GM18909 (cell line): ENCODE measurements around the gene SYVN1.

ENCODE experiments used
- ATAC-seq: cut with Tn5 transposase; IDR thresholded peaks from one replicate; pipeline ENCODE4 v1.9.1; 2021; ENCODE audit warnings: mild to moderate bottlenecking; ENCODE audit not compliant: unreplicated experiment, poor library complexity

SYVN1 gene

DNA sequence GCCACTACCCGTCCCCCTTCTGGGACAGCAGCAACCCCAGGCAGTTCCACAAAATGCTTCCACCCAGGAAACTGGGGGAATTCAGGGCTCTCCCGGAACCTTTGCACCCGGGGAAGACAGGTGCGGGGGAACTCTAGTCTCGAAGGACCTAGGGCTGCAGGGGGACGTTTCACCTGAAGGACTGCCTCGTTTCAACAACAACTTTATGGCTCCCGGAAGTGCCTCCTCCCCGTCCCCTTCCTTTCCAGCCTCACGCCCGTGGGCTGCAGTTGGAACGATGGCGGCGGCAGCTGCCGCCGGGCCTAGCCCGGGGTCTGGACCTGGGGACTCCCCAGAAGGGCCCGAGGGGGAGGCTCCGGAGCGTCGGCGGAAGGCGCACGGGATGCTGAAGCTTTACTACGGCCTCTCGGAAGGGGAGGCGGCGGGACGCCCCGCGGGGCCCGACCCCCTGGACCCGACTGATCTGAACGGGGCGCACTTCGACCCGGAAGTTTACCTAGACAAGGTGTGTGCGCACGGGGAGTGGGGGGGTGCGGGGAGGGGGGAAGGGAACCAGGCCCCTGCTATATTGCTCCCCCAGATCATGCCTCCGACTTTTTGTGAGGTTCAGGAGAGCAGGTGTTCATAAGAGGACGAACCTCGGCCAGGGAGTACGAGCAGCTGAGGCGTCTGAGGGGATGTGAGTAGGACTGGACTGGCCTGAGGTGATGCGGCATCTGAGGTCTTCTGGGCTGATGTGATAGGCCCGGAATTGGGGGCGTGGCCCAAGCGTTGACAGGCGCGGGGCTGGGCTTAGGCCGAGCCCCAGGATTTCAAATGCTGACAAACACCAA is 38.1 kb downstream of the SYVN1 start, which contains the start of gene VPS51:
VPS51 (plus strand) TSS at position 241 of the 833 bp plus-strand sequence; CDS start at position 278, 37 bp downstream.
- peak; percentile 80 for ATAC-seq

- no peak for ATAC-seq
Observed at GRCh38 chr11:65095427-65095826, 38.9 kb downstream of the SYVN1 start.

DNA sequence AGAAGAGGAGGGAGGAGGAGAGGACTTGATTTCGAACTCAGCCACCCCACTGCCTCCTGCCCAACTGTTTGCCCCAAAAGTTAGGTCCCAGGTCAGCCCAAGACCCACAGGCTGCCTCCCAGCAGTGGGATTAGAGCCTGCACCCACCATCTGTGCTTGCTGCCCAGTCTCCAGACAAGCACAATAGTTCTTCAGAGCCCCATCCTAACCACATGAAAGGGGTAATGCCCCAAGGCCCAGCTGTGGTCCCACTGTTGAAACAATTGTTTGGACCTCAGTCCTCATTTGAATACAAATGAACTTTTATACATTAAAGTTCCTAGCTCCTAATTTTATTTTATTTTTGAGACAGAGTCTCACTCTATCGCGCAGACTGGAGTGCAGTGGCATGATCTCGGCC is 43.7 kb downstream of the SYVN1 start:
- ATAC-seq: no peak

- ATAC-seq: no peak
Observed at GRCh38 chr11:65089621-65090020, 44.7 kb downstream of the SYVN1 start.

DNA sequence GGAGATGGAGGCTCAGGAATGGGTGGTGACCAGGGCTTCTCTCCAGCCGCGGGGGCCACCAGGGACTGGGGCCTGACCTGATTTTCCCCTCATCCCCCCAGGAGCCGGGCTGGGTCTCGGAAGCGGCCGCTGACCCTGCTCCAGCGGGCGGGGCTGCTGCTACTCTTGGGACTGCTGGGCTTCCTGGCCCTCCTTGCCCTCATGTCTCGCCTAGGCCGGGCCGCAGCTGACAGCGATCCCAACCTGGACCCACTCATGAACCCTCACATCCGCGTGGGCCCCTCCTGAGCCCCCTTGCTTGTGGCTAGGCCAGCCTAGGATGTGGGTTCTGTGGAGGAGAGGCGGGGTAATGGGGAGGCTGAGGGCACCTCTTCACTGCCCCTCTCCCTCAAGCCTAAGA is 46.5 kb downstream of the SYVN1 start:
- no peak for ATAC-seq

DNA sequence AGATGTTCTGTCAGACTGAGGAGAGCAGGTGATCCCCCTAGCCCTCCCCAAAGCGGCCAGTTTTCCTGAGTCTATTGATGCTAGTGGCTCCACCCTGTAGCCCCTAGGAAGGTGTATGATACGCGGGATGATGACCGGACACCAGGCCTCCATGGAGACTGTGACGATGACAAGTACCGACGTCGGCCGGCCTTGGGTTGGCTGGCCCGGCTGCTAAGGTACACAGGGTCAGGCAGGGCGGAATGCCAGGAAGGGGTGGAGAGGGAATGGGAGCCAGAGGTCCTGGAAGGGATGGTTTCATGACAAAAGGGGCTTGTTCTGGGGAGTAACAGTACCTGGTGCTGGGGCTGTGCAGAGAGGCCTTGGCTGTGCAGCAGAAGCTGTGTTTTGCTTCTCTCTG is 47.1 kb downstream of the SYVN1 start:
- no peak for ATAC-seq

DNA sequence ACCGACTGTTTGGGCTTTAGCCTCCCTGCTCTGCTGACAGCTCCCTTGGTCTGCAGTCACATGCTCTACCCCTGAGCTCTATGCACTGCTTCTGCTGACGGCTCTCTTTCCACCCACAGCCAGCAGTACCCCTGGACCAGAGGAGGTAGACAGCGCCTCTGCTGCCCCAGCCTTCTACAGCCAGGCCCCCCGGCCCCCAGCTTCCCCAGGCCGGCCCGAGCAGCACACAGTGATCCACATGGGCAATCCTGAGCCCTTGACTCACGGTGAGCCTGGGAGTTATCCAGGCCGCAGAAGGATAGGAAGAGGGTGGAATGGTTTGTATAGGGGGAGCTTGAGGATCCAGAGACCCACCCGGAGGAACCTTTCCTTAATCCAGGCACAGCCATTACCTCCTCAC is 47.5 kb downstream of the SYVN1 start:
- ATAC-seq: no peak

DNA sequence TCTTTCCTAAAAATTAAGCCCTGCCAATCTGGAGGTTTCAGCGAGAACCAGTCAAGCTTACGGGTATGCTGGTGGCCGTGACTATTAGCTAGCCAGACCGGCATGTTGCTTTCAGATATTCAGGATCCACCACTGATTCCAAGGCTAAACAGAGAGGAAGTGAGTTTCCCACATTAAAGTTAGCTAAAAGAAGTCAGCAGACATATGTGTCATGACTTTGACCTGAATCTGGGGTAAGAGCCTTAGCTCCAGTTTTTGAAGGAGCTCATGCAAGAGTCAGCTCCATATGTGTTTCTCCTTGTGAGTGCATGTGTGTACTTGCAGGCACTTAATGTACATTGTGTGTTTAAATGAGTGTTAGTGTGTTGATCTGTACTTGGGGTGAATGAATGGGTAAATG is 48.9 kb downstream of the SYVN1 start:
- ATAC-seq: no peak

- ATAC-seq: no peak
Observed at GRCh38 chr11:65084598-65085375, 49.5 kb downstream of the SYVN1 start.

- peak; percentile 76 for ATAC-seq
Observed at GRCh38 chr11:65083834-65084597, 50.3 kb downstream of the SYVN1 start, which contains the start of the genes CDCA5 and ZFPL1. Gene CDCA5, minus strand, starts transcription at chr11:65084040. Its CDS starts 62 bp downstream, at chr11:65083978. Gene ZFPL1, plus strand, starts transcription at chr11:65084222. Its CDS starts 477 bp downstream, at chr11:65084699.

DNA sequence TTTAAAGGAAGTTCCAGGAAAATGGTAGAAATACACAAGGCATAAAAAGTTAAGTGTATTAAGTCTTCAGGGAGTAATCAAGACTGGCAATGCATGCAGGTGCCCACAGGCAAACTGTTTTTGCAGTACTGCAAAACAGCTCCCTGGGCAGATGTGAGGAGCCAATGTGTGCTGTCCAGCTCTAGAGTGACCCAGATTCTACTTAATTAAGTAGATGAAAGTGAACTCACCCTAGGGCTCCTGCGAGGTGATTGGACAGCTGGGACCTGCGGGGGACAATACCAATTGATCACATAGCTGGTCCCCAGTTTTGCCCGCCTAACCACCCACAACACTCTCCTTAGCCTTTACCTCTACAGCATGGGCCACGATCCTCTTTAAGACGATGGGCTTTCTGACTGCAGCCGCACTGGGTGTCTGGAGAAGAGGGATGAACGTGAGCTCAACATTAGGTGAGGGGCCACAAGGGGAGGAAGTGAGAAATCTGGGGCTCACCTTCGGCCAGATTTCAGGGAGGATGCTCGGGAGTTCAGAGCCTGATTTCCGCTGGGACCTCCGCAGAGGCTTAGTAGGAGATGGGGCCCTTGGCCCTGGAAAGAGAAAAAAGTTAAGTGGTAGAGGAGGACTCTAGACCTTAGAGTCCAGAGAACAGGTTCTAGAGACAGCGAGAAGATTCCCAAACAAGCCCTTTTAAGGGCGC is 51.0 kb downstream of the SYVN1 start:
- peak; percentile 14 for ATAC-seq

- no peak for ATAC-seq
Observed at GRCh38 chr11:65078786-65079342, 55.5 kb downstream of the SYVN1 start.

GRCh38 chr11:65078151-65078550 is 56.2 kb downstream of the SYVN1 start:
- no peak for ATAC-seq

DNA sequence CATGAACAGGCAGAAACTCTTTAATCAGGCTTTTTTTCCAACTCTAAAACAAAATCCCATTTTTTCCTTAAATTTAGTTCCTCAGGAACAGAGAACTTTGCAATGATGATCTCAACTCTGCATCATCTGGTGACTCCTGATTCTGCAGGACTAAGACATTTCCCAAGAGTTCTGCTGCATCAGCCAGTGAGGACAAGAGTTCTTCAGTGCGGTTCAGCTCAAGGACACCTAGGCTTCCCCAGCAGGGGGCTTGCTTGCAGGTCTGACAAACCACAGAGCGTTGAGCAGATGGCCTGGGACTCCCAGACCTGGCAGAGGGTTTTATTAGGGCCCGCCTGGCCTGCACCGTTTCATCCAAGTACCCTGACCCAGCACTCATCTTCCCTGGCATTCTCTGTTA is 56.9 kb downstream of the SYVN1 start:
- no peak for ATAC-seq
